Embryonic facial prominence (tissue), 1 donor: ENCODE measurements around the gene DCP2.

Experiments
- DNase-seq: peaks from one replicate; pipeline ENCODE4 v3.0.0-alpha.2; 2016; ENCODE audit errors: extremely low spot score

The DCP2 gene

GRCh38 chr5:113044776-113045465 is 68.3 kb downstream of the DCP2 start:
- DNase-seq: no peak

GRCh38 chr5:113047234-113047633 is 70.6 kb downstream of the DCP2 start:
- no peak for DNase-seq

- no peak for DNase-seq
Measured at GRCh38 chr5:113047733-113048652, 71.4 kb downstream of the DCP2 start.

GRCh38 chr5:113048931-113049330 is 72.3 kb downstream of the DCP2 start:
- DNase-seq: no peak

- no peak for DNase-seq
Measured at GRCh38 chr5:113050721-113051382, 74.3 kb downstream of the DCP2 start.

DNA sequence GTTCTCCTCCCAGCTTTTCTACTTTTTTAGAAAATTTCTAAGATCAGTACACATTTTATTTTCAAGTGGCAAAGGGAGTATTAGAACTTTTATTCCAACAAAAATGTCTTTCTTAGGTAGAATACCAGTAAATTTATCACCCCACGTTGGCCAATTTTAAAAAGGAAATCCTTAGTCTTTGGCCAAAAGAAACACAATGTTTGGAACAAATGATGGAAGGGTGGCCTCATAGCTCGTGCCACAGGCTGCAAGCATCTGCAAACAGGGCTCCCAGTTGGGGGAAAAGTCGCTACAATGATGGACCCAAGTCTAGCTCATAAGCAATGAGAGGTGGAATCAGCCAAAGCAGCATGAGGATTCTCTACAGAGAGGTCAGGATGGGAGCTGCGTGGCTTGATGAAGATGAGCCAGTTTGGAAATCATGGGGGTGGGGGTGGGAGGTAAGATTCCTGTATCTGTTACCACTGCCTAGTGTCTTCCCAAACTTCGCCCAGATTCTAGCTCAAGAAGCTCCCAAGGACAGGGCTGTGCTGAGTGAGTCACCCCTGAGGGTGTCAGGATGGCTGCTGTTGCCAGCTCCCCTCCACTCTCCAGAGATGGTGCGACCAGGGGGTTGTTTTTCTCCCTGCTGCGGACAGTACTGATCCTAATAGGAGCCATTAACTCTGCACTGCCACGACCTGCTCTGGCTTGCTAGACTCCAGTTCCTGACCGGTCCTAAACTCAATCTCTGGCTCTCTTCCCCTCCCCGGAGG is 75.6 kb downstream of the DCP2 start:
- DNase-seq: no peak

GRCh38 chr5:113053511-113053995 is 77.0 kb downstream of the DCP2 start:
- no peak for DNase-seq

DNA sequence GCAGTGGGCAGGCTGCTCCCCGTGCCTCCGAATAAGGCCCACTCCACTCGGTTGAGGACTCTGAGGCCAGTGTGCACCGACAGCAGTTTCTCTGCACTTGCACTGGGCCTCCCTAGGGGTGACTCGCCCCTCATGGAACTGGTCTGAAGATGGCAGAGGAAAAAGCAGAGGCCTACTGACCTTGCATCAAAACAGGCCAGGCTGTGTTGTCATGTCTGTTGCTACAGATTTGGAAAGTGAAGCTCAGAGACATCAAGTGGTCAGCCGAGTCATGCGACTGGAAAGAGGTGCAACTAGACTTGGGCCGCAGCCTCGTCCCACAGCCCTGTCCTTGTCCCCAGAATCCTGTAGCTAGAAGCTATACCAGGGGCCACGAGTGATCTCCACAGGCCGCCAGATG is 78.3 kb downstream of the DCP2 start:
- DNase-seq: no peak

GRCh38 chr5:113056988-113057387 is 80.4 kb downstream of the DCP2 start:
- DNase-seq: no peak

GRCh38 chr5:113057557-113057984 is 81.0 kb downstream of the DCP2 start:
- DNase-seq: no peak

- no peak for DNase-seq
Measured at GRCh38 chr5:113058269-113058668, 81.7 kb downstream of the DCP2 start.

- no peak for DNase-seq
Measured at GRCh38 chr5:113058706-113059226, 82.2 kb downstream of the DCP2 start.

DNA sequence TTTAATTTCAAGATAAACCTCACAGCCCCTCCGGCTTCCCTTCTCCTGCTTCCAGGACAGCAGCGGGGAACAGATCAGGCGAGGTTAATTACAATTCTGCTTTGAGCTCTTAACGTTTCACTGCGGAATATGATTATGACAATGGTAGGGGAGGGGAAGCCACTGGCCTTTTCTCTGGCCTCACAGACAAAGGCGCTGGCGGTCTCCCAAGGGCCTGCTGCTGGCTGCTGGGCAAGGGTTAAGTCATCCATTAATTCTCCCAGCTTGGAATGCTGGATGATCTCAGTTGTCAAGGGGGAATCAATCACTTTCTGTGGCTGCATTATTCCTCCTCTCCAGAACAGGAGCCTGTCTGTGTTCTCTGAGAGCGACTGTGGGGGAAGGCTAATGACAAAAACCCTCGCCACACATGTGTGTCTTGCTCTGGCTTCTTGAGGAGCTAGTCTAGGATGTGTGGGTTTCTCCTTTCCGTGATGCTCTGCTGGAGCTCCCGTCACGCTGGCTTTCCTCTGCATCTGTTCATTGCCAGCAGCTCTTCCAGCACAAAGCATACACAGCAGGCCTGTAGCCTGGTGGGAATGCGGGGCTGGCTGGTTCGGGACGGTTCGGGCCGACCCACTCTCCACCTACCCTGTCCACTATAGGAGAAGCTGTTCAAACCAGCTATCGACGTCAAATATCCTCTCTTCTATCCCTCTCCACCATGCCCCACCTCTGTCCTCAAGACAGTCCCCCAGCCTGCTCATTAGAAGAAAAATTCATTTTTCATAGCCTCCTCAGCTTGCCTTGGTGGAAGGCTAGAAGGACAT is 82.8 kb downstream of the DCP2 start:
- DNase-seq: peak; percentile 23

- DNase-seq: no peak
Measured at GRCh38 chr5:113060408-113061025, 83.9 kb downstream of the DCP2 start.

- no peak for DNase-seq
Measured at GRCh38 chr5:113061846-113062780, 85.5 kb downstream of the DCP2 start.

- no peak for DNase-seq
Measured at GRCh38 chr5:113062869-113063508, 86.4 kb downstream of the DCP2 start.

DNA sequence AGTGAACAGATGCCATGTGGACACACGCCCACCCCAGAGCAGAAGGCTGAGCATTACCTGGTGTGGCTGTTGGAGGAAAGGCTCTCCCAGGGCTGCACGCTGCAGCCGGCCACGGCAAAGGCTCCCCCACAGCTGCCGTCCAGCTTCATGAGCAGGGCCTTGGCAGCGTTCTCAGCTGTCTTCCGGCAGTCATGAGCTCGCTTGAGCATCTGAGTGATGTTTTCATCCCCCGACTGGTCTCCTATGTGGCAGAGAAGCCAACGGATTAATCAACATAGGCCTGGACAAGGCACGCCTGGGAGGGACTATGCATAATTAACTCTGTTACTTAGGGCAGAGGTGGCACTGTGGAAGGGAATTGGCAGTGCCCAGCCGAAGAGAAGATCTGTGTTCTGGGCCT is 87.3 kb downstream of the DCP2 start:
- no peak for DNase-seq

GRCh38 chr5:113064806-113065205 is 88.2 kb downstream of the DCP2 start:
- no peak for DNase-seq
